Transverse colon (tissue), 4 donors: ENCODE measurements around the gene KCNN3. TPM values are rescaled to one million over a fixed set of nuclear protein-coding genes. Genes with fewer than 3 reads are reported as not detected.

Experiments
- DNase-seq: peaks from one replicate; pipeline ENCODE4 v3.0.0-alpha.2; 2019
- H3K27ac ChIP-seq, 4 donors: fragments of 200-600 bp; sonication (generic); 2 replicates each; pipeline ENCODE4 v1.5.1; 2016 to 2018; ENCODE audit warnings: inconsistent platforms in 4 of 4
- H3K27me3 ChIP-seq: fragments of 200-600 bp; sonication (generic); 2 replicates; pipeline ENCODE4 v1.5.1; 2017; ENCODE audit warnings: inconsistent platforms
- H3K36me3 ChIP-seq, 4 donors: fragments of 200-600 bp; sonication (generic); 2 replicates each; pipeline ENCODE4 v1.5.1; 2017 to 2019; ENCODE audit warnings: inconsistent platforms in 4 of 4
- H3K4me1 ChIP-seq, 4 donors: fragments of 200-600 bp; sonication (generic); 2 replicates each; pipeline ENCODE4 v1.5.1; 2017 to 2020; ENCODE audit warnings: inconsistent platforms in 4 of 4
- H3K4me3 ChIP-seq, 4 donors: fragments of 200-600 bp; sonication (generic); 1 replicate in 1 of 4; 2 replicates in 3 of 4; pipeline versions ENCODE4 v1.5.1 to v1.6.1; 2017 to 2019; ENCODE audit warnings: inconsistent platforms in 4 of 4
- H3K9me3 ChIP-seq, 2 donors: fragments of 200-600 bp; sonication (generic); 2 replicates each; pipeline ENCODE4 v1.5.1; 2017 to 2019; ENCODE audit warnings: inconsistent platforms in 2 of 2
- CTCF ChIP-seq, 5 experiments: fragments of 200-600 bp in 3 of 5; fragments of 450-650 bp in 2 of 5; sonication (generic) in 3 of 5; IDR thresholded peaks; 1 replicate in 2 of 5; 2 replicates in 3 of 5; pipeline ENCODE4 v1.5.1; 2016 to 2017; ENCODE audit warnings: antibody characterized with exemption in 5 of 5, inconsistent platforms in 3 of 5, mild to moderate bottlenecking in 2 of 5, moderate library complexity in 1 of 5
- EP300 ChIP-seq: sonication (generic); formaldehyde crosslinking; IDR thresholded peaks from one replicate; pipeline ENCODE4 v1.6.1; 2017; ENCODE audit warnings: antibody characterized with exemption, low read depth
- POLR2A ChIP-seq: fragments of 450-650 bp; IDR thresholded peaks from one replicate; pipeline ENCODE4 v1.6.1; 2016; ENCODE audit warnings: antibody characterized with exemption, mild to moderate bottlenecking, moderate library complexity
- POLR2AphosphoS5 ChIP-seq, 3 donors: sonication (generic); formaldehyde crosslinking; IDR thresholded peaks; one replicate each; pipeline ENCODE4 v1.6.1; 2016; ENCODE audit warnings: antibody characterized with exemption in 3 of 3
- WGBS, 2 donors: methylation state at CpG; one replicate each; pipeline ENCODE4 v1.1.5; 2018; ENCODE audit warnings: low coverage in 1 of 2; 5-methylcytosine and 5-hydroxymethylcytosine counted together
- in situ Hi-C, 4 donors: fragments of 200-750 bp; cut with MboI; loops; one replicate each; pipeline versions ENCODE4 v1.15.0 to v1.15.1; 2017; ENCODE audit warnings: low sequenced_read_pairs in 3 of 4, low pct_ligation_motif_present in 1 of 4, low pct_unique_long_range_greater_than_20kb in 1 of 4
- intact Hi-C: fragments of 100-400 bp; cut with DNase I; formaldehyde crosslinking; loops from one replicate; pipeline ENCODE4 v1.15.1; 2023; ENCODE audit warnings: low total_unique reads
- total RNA-seq, 4 donors: library from RNA; depleted of rRNA; stranded (reverse); fragments of >200 nt; gene quantifications; one replicate each; pipeline ENCODE4 v1.1.0, GENCODE V29; 2016

KCNN3 gene
- total RNA-seq, 4 donors from 2014 or later: 2.3 to 5.0 (median 3.5) TPM

- H3K36me3 ChIP-seq: no peaks in the 10 kb centered on the region
- in situ Hi-C loops (no loop called here), intact Hi-C loops (no loop called here)
- H3K9me3 ChIP-seq: no peaks in the 10 kb centered on the region
- peak overlapping the region in 1 of 4 donors; percentile 5 for H3K27ac ChIP-seq
- peaks cover 0 to 7% (median 2%) of the 10 kb centered on the region in 4 donors for H3K4me1 ChIP-seq
- 71 to 76% methylated on average over 11 to 16 of the region's 16 CpGs for WGBS, 2 donors
- TF ChIP-seq POLR2A: no peak
- peak; percentile 58 to 67 (median 63) for TF ChIP-seq CTCF (IDR thresholded peaks at IDR 0.05)
- no peak for TF ChIP-seq POLR2AphosphoS5 (IDR thresholded peaks at IDR 0.05)
- TF ChIP-seq EP300: no peak
- H3K4me3 ChIP-seq: no peak overlapping the region
- peak; percentile 58 for DNase-seq
- H3K27me3 ChIP-seq: peaks cover 42% of the 10 kb centered on the region
Observed at GRCh38 chr1:154863315-154864174, 6.5 kb downstream of the KCNN3 start.

- H3K9me3 ChIP-seq: no peaks in the 10 kb centered on the region
- in situ Hi-C loops (no loop called here), intact Hi-C loops (no loop called here)
- WGBS, 2 donors: 63% methylated on average over 13 of the region's 13 CpGs; no CpG with 5 or more reads in 1 of the 2 donors
- DNase-seq: no peak
- H3K36me3 ChIP-seq: no peaks in the 10 kb centered on the region
- H3K27me3 ChIP-seq: peaks cover 36% of the 10 kb centered on the region
- no peak overlapping the region for H3K4me3 ChIP-seq
- TF ChIP-seq POLR2AphosphoS5 (IDR thresholded peaks at IDR 0.05) (no peak), EP300 (no peak), POLR2A (no peak), CTCF (IDR thresholded peaks at IDR 0.05) (no peak)
- H3K4me1 ChIP-seq: peaks cover 0 to 6% (median 2%) of the 10 kb centered on the region in 4 donors
- no peak overlapping the region for H3K27ac ChIP-seq
Observed at GRCh38 chr1:154862907-154863306, 7.2 kb downstream of the KCNN3 start.

- 84% methylated on average over 12 of the region's 12 CpGs; no CpG with 5 or more reads in 1 of the 2 donors for WGBS, 2 donors
- Histone ChIP-seq H3K27ac (peak overlapping the region in 1 of 4 donors; percentile 74), H3K36me3 (no peaks in the 10 kb centered on the region), H3K4me3 (no peak overlapping the region), H3K9me3 (no peaks in the 10 kb centered on the region), H3K4me1 (no peaks in the 10 kb centered on the region), H3K27me3 (peaks cover 24% of the 10 kb centered on the region)
- in situ Hi-C loops: no loop called here
- no peak for TF ChIP-seq EP300
- TF ChIP-seq POLR2AphosphoS5 (IDR thresholded peaks at IDR 0.05): no peak
- no peak for TF ChIP-seq CTCF (IDR thresholded peaks at IDR 0.05)
- TF ChIP-seq POLR2A: no peak
- intact Hi-C loops: no loop called here
- DNase-seq: no peak
Observed at GRCh38 chr1:154861607-154862094, 8.4 kb downstream of the KCNN3 start.

GRCh38 chr1:154860156-154860870 lies 9.8 kb downstream of the KCNN3 start:
- peaks cover 21% of the 10 kb centered on the region for H3K27me3 ChIP-seq
- no peaks in the 10 kb centered on the region for H3K9me3 ChIP-seq
- TF ChIP-seq POLR2AphosphoS5 (IDR thresholded peaks at IDR 0.05) (peak in 2 of 3 donors; percentile 9 to 62), POLR2A (no peak)
- 47 to 56% methylated on average over 3 to 12 of the region's 12 CpGs for WGBS, 2 donors
- in situ Hi-C loops: no loop called here
- no peaks in the 10 kb centered on the region for H3K36me3 ChIP-seq
- peak overlapping the region in 3 of 4 donors; percentile 42 to 74 (median 65) for H3K27ac ChIP-seq
- H3K4me3 ChIP-seq: no peak overlapping the region
- intact Hi-C loops: no loop called here
- peak; percentile 62 for DNase-seq
- no peaks in the 10 kb centered on the region for H3K4me1 ChIP-seq
